HG03060 (cell line): ENCODE measurements around the gene SNU13.
"Not testable (repeated sequence)": the region's sequence is repeated elsewhere in the genome, so short reads cannot be mapped to it uniquely, and the experiment has no call there.

Source experiments
- ATAC-seq: cut with Tn5 transposase; IDR thresholded peaks from one replicate; pipeline ENCODE4 v1.9.1; 2021; ENCODE audit warnings: low read depth, moderate number of reproducible peaks; ENCODE audit not compliant: unreplicated experiment

The SNU13 gene

GRCh38 chr22:41647771-41648170 is 40.9 kb downstream of the SNU13 start:
- ATAC-seq: no peak

- no peak for ATAC-seq
Measured at GRCh38 chr22:41642331-41643110, 46.1 kb downstream of the SNU13 start.

GRCh38 chr22:41641854-41642253 is 46.8 kb downstream of the SNU13 start:
- ATAC-seq: no peak

GRCh38 chr22:41638748-41639147 is 49.9 kb downstream of the SNU13 start:
- ATAC-seq: no peak

GRCh38 chr22:41638124-41638523 is 50.5 kb downstream of the SNU13 start:
- ATAC-seq: no peak

- not testable (repeated sequence) for ATAC-seq
Measured at GRCh38 chr22:41637623-41638022, 51.0 kb downstream of the SNU13 start.

- ATAC-seq: no peak
Measured at GRCh38 chr22:41636467-41636866, 52.2 kb downstream of the SNU13 start.

GRCh38 chr22:41634610-41635009 is 54.1 kb downstream of the SNU13 start:
- ATAC-seq: not testable (repeated sequence)

- ATAC-seq: not testable (repeated sequence)
Measured at GRCh38 chr22:41631615-41632014, 57.1 kb downstream of the SNU13 start.

- not testable (repeated sequence) for ATAC-seq
Measured at GRCh38 chr22:41631115-41631514, 57.6 kb downstream of the SNU13 start.

GRCh38 chr22:41625577-41625976 is 63.1 kb downstream of the SNU13 start:
- no peak for ATAC-seq
